Measurements from ENCODE around the gene PATL2. TPM values are rescaled to one million over a fixed set of nuclear protein-coding genes. Genes with fewer than 3 reads are reported as not detected.

PATL2 gene
- total and polyA plus RNA-seq, 3 donors from 2014 or later: 0.62 to 0.87 (median 0.76) TPM

DNA sequence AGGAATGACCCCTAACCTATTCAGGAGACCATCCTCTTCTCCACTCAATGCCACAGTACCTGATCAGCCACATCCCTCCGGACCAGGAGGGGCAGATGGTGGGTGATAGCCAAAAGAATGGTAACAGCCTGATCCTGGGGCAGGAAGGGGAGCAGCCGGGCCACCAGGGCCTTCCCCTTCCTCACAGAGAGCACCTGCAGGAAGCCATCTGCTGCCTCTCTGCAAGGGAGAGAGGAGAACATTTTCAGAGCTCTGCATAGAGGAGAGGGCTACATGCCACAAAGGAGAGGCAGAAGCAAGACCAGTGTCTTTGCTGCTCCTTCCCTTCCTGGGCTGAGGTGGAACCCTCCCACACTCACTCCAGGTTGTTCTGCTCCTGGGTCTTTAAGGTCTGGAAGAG, 42.2 kb downstream of the PATL2 start:
- TF ChIP-seq POLR2A (IDR thresholded peaks at IDR 0.05) (no peak), CTCF (IDR thresholded peaks at IDR 0.05) (no peak)
- Histone ChIP-seq H3K36me3 (ENCODE audit: low read depth, missing control alignments) (no peaks in the 10 kb centered on the region), H3K4me3 (no peak overlapping the region), H3K4me1 (peaks cover under 1% of the 10 kb centered on the region), H3K27me3 (no peaks in the 10 kb centered on the region), H3K9me3 (no peaks in the 10 kb centered on the region), H3K27ac (no peak overlapping the region)
- 68 to 75% methylated on average over 2 of the region's 2 CpGs for WGBS, 2 donors
- DNase-seq: no peak
- intact Hi-C loops (cut with DNase I; ENCODE audit: low total_unique reads): no loop called here

DNA sequence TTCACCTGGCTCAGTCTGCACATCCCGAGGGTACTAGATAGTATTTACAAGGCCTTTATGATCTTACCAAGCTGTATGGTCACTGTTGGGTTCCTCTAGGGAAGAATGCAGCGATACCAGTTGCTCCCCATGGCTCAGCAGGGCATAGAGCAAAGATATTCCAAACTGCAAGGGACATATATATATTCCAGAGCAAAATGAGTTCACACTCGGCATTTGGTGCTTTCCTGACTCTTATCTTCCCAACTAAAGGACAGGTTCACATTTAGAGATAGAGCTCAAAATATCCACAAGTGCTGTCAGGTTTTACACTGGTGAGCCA, 44.1 kb downstream of the PATL2 start:
- Histone ChIP-seq H3K4me1 (peaks cover 3% of the 10 kb centered on the region), H3K4me3 (no peak overlapping the region), H3K9me3 (no peaks in the 10 kb centered on the region), H3K27me3 (no peaks in the 10 kb centered on the region), H3K27ac (no peak overlapping the region), H3K36me3 (ENCODE audit: low read depth, missing control alignments) (no peaks in the 10 kb centered on the region)
- intact Hi-C loops (cut with DNase I; ENCODE audit: low total_unique reads): no loop called here
- no peak for DNase-seq
- 69 to 72% methylated on average over 3 of the region's 3 CpGs for WGBS, 2 donors
- no peak for TF ChIP-seq POLR2A (IDR thresholded peaks at IDR 0.05)

DNA sequence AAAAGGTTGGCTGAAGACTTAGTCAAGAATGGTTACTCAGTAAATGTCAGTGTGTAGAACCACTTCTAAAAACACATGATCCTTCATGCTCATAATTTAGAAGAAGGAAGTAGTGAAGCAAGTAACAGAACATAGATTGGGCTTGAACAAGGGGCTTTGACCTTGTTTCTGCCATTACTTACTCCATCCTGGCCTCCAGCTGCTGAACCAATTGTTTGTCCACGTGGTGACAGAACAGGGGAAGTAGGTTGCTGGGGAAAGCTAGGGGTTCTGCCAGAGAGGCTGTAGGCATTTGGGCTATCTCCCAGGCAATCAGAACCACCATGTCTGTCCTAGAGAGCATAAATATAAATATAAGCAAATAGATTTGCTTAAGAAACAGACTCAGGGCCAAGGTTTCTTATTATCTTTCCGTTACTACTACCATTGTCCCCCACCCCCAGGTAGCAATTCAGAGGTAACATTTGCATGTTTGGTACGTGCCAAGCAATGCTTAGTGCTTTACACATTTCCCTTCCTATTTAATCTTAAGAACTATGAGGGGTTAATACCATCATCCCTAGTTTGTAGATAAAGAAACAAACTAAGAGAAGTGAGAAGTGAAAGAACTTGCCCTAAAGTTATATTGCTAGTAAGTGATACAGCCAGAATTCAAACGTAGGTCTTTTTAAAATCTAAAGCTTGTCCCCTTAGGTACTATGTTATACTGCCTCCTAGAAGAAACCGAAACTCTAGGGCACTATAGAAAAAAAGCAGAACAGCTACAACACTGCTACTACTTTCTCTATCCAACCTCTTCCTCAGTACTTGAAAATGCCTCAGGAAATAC, 44.7 kb downstream of the PATL2 start:
- WGBS, 2 donors: 55 to 58% methylated on average over 5 of the region's 5 CpGs
- H3K9me3 ChIP-seq: no peaks in the 10 kb centered on the region
- H3K27ac ChIP-seq: no peak overlapping the region
- no peak for DNase-seq
- H3K36me3 ChIP-seq (ENCODE audit: low read depth, missing control alignments): no peaks in the 10 kb centered on the region
- TF ChIP-seq CTCF (IDR thresholded peaks at IDR 0.05) (no peak), POLR2A (IDR thresholded peaks at IDR 0.05) (no peak)
- H3K4me3 ChIP-seq: no peak overlapping the region
- intact Hi-C loops (cut with DNase I; ENCODE audit: low total_unique reads): no loop called here
- H3K27me3 ChIP-seq: no peaks in the 10 kb centered on the region
- peaks cover 3% of the 10 kb centered on the region for H3K4me1 ChIP-seq

DNA sequence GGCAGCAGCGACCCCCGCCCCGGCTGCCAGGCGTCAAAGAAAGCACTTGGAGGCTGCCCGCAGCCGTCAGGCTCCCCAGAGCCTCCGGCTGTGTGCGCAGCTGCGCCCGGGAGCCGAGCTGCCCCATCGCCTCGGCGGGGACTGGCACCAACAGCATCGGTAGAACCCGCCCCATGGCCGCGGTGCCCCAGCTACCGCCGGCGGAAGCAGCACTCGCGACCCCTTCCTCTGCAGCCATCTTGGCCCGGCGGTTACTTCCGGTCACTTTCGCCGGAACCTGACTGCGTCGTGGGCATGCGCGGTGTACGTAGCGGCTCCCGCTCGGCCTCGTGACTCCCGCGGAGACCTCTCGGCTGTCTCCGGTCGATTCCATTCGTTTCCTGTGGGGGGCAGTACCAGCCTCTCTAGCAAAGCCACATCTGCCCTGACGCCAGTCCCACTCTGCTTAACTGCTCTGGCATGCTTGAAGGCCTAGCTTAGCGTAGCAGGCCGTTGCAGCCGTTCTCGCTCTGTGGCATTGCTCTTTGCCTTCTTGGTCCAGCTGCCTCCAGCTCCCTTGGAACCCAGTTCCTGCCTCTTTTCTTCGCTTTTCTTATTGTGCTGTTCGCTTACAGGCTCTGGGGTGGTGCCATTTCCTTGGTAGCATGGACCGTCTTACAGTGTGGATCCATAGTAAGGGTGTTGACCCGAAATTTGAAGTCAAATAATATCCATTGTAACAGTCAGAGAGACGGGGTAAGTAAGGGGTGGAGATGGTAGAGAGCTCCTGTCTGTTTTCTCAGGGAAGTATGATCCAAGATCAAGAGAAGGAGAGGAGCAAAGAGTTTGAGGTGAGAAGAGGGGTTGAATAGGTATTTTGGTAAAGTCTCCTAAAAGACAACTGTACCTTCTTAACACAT, 47.5 kb downstream of the PATL2 start, which contains the start of gene SPG11:
Gene SPG11 (minus strand): TSS at position 253 of the 899 bp plus-strand sequence. CDS start 15 bp downstream, at position 238.
- H3K27me3 ChIP-seq: no peaks in the 10 kb centered on the region
- H3K36me3 ChIP-seq (ENCODE audit: low read depth, missing control alignments): no peaks in the 10 kb centered on the region
- intact Hi-C loops (cut with DNase I; ENCODE audit: low total_unique reads): loop anchor here (5.0 kb wide), 1 partner anchor 74 kb away; the partner anchor contains the start of gene TRIM69
- H3K4me3 ChIP-seq: peak within 1 kb of the TSS; percentile 99
- H3K27ac ChIP-seq: peak within 1 kb of the TSS; percentile 95 to 97
- peak; percentile 98 for DNase-seq
- peaks cover 3% of the 10 kb centered on the region for H3K4me1 ChIP-seq
- TF ChIP-seq CTCF (IDR thresholded peaks at IDR 0.05): peak; percentile 89 to 97 (median 92)
- TF ChIP-seq POLR2A (IDR thresholded peaks at IDR 0.05): peak; percentile 66
- no peaks in the 10 kb centered on the region for H3K9me3 ChIP-seq
- WGBS, 2 donors: 10 to 35% methylated on average over 10 to 27 of the region's 53 CpGs

Data from testis (tissue), 3 donors.